ENCODE measurements around the gene FAM184A.

DNA sequence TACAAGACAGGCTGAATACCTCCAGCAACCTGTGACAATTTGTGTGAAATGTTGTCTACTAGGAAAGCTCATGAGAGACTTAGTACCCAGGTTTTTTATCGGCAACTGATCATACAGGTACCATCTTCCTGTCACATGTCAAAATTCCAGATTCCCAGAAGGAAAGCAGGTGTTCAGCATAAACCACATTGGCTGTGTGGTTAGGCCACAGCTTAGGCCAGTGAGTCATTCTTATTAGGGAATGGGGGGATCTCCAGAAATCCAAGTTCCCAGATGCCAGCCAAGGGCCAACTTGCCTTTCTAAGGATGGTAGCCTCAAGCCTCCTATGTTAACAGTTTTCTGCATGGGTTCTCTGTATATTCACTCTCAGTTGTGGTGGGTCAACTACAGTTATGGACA lies 65.9 kb downstream of the FAM184A start:
- TF ChIP-seq POLR2A (IDR thresholded peaks at IDR 0.05) (no peak), CTCF (IDR thresholded peaks at IDR 0.05) (no peak), EP300 (IDR thresholded peaks at IDR 0.05) (no peak), POLR2AphosphoS5 (IDR thresholded peaks at IDR 0.05) (no peak)
